ENCODE measurements around the gene RHOD.

The RHOD gene

GRCh38 chr11:67058506-67058905, 1.9 kb downstream of the RHOD start:
- no peak for FAIRE-seq
- DNase-seq (ENCODE audit: low spot score) = no peak

- FAIRE-seq = no peak
- no peak for DNase-seq (ENCODE audit: low spot score)
Measured at GRCh38 chr11:67059671-67060070, 3.0 kb downstream of the RHOD start.

- peak; percentile 56 for DNase-seq (ENCODE audit: low spot score)
- no peak for FAIRE-seq
Measured at GRCh38 chr11:67060111-67060522, 3.5 kb downstream of the RHOD start.

- FAIRE-seq = peak; percentile 91
- peak; percentile 77 for DNase-seq (ENCODE audit: low spot score)
Measured at GRCh38 chr11:67062526-67063373, 6.1 kb downstream of the RHOD start.

- FAIRE-seq (no peak), DNase-seq (ENCODE audit: low spot score) (no peak)
Measured at GRCh38 chr11:67066333-67066709, 9.7 kb downstream of the RHOD start.

- FAIRE-seq = no peak
- DNase-seq (ENCODE audit: low spot score) = peak; percentile 69
Measured at GRCh38 chr11:67071420-67072284, 15.0 kb downstream of the RHOD start.

GRCh38 chr11:67072295-67072694, 15.6 kb downstream of the RHOD start:
- DNase-seq (ENCODE audit: low spot score) (no peak), FAIRE-seq (no peak)

- FAIRE-seq (no peak), DNase-seq (ENCODE audit: low spot score) (no peak)
Measured at GRCh38 chr11:67073908-67074307, 17.3 kb downstream of the RHOD start.

GRCh38 chr11:67076202-67076601, 19.6 kb downstream of the RHOD start:
- DNase-seq (ENCODE audit: low spot score) (no peak), FAIRE-seq (no peak)

GRCh38 chr11:67079065-67079705, 22.5 kb downstream of the RHOD start:
- FAIRE-seq = no peak
- DNase-seq (ENCODE audit: low spot score) = no peak

GRCh38 chr11:67082071-67082791, 25.6 kb downstream of the RHOD start:
- FAIRE-seq = no peak
- DNase-seq (ENCODE audit: low spot score) = no peak

GRCh38 chr11:67083786-67084366, 27.2 kb downstream of the RHOD start:
- FAIRE-seq = no peak
- DNase-seq (ENCODE audit: low spot score) = no peak

GRCh38 chr11:67085617-67086016, 29.0 kb downstream of the RHOD start:
- DNase-seq (ENCODE audit: low spot score) (no peak), FAIRE-seq (no peak)

GRCh38 chr11:67090717-67091116, 34.1 kb downstream of the RHOD start:
- FAIRE-seq = no peak
- no peak for DNase-seq (ENCODE audit: low spot score)

- DNase-seq (ENCODE audit: low spot score) (no peak), FAIRE-seq (no peak)
Measured at GRCh38 chr11:67095214-67095507, 38.5 kb downstream of the RHOD start.

GRCh38 chr11:67098799-67099429, 42.3 kb downstream of the RHOD start:
- FAIRE-seq (no peak), DNase-seq (ENCODE audit: low spot score) (no peak)

- FAIRE-seq (no peak), DNase-seq (ENCODE audit: low spot score) (no peak)
Measured at GRCh38 chr11:67099831-67100324, 43.2 kb downstream of the RHOD start.

GRCh38 chr11:67102664-67103063, 46.0 kb downstream of the RHOD start:
- FAIRE-seq (no peak), DNase-seq (ENCODE audit: low spot score) (no peak)

GRCh38 chr11:67105964-67106363, 49.3 kb downstream of the RHOD start:
- DNase-seq (ENCODE audit: low spot score) (no peak), FAIRE-seq (no peak)

- DNase-seq (ENCODE audit: low spot score) (no peak), FAIRE-seq (no peak)
Measured at GRCh38 chr11:67111261-67111660, 54.6 kb downstream of the RHOD start.

All from urothelium cell line (cell line).